GM23338 (cell line): Measurements from ENCODE around the gene ZPR1.

ENCODE experiments used
- CREB1 ChIP-seq: fragments of 250-450 bp; sonication (Bioruptor Pico); IDR thresholded peaks from 2 replicates; pipeline ENCODE4 v1.5.0; 2020; ENCODE audit warnings: low read depth, mild to moderate bottlenecking, moderate library complexity
- EZH2 ChIP-seq: fragments of 200-600 bp; sonication (generic); IDR thresholded peaks from one replicate; pipeline ENCODE4 v1.8.0; 2017; ENCODE audit warnings: antibody characterized with exemption, mild to moderate bottlenecking, low read depth; ENCODE audit not compliant: unreplicated experiment
- POLR2AphosphoS5 ChIP-seq: IDR thresholded peaks from 2 replicates; pipeline ENCODE4 v1.6.1; 2016; ENCODE audit warnings: antibody characterized with exemption, low read depth
- STAT1 ChIP-seq: IDR thresholded peaks from one replicate; pipeline ENCODE4 v1.6.1; 2016; ENCODE audit warnings: antibody characterized with exemption; ENCODE audit not compliant: unreplicated experiment
- TF ChIP-seq, protein P1 (sequence below), 2 experiments: fragments of 200-600 bp in 1 of 2; sonication (generic) in 1 of 2; conservative IDR thresholded peaks; 2 replicates each; pipeline versions ENCODE4 v1.5.1 to v1.6.1; 2016 to 2017; ENCODE audit warnings: antibody characterized with exemption in 2 of 2, low read depth in 2 of 2, mild to moderate bottlenecking in 2 of 2, moderate library complexity in 1 of 2
- TF ChIP-seq, protein P2 (sequence below): IDR thresholded peaks from one replicate; pipeline ENCODE4 v1.6.1; 2018; ENCODE audit warnings: antibody characterized with exemption; ENCODE audit not compliant: unreplicated experiment

DNA sequence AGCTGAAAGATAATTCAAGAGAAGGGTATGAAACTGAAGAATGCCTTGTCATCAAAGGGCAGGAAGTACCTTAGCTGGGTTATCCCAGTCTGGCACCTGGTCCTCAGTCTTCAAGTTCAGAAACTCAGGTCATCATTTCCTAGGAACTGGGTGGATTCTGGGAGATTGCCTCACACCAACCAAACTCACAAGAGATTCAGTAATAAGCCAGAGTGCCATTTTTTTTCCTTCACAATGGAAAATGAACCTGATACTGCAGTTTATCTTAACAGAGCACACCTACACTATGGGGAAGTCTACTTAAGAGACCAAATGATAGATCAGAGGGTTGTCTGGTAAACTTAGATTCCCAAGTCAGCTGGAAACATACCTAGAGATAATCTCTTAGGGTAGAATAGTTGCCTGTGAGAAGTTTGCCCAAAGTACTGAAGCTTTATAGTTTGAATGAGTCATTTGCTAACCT lies 11.3 kb downstream of the ZPR1 start:
- TF ChIP-seq, protein P1, sequence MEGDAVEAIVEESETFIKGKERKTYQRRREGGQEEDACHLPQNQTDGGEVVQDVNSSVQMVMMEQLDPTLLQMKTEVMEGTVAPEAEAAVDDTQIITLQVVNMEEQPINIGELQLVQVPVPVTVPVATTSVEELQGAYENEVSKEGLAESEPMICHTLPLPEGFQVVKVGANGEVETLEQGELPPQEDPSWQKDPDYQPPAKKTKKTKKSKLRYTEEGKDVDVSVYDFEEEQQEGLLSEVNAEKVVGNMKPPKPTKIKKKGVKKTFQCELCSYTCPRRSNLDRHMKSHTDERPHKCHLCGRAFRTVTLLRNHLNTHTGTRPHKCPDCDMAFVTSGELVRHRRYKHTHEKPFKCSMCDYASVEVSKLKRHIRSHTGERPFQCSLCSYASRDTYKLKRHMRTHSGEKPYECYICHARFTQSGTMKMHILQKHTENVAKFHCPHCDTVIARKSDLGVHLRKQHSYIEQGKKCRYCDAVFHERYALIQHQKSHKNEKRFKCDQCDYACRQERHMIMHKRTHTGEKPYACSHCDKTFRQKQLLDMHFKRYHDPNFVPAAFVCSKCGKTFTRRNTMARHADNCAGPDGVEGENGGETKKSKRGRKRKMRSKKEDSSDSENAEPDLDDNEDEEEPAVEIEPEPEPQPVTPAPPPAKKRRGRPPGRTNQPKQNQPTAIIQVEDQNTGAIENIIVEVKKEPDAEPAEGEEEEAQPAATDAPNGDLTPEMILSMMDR (conservative IDR thresholded peaks at IDR 0.05; ENCODE audit: low read depth in 2 of 2): no peak
- no peak for TF ChIP-seq POLR2AphosphoS5
- TF ChIP-seq, protein P2, sequence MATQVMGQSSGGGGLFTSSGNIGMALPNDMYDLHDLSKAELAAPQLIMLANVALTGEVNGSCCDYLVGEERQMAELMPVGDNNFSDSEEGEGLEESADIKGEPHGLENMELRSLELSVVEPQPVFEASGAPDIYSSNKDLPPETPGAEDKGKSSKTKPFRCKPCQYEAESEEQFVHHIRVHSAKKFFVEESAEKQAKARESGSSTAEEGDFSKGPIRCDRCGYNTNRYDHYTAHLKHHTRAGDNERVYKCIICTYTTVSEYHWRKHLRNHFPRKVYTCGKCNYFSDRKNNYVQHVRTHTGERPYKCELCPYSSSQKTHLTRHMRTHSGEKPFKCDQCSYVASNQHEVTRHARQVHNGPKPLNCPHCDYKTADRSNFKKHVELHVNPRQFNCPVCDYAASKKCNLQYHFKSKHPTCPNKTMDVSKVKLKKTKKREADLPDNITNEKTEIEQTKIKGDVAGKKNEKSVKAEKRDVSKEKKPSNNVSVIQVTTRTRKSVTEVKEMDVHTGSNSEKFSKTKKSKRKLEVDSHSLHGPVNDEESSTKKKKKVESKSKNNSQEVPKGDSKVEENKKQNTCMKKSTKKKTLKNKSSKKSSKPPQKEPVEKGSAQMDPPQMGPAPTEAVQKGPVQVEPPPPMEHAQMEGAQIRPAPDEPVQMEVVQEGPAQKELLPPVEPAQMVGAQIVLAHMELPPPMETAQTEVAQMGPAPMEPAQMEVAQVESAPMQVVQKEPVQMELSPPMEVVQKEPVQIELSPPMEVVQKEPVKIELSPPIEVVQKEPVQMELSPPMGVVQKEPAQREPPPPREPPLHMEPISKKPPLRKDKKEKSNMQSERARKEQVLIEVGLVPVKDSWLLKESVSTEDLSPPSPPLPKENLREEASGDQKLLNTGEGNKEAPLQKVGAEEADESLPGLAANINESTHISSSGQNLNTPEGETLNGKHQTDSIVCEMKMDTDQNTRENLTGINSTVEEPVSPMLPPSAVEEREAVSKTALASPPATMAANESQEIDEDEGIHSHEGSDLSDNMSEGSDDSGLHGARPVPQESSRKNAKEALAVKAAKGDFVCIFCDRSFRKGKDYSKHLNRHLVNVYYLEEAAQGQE: no peak
- no peak for TF ChIP-seq CREB1 (CRISPR knock-in tag)
- no peak for TF ChIP-seq STAT1
- TF ChIP-seq EZH2: no peak
